Sigmoid colon (tissue), 7 donors: ENCODE data around the gene PUM1. TPM values are rescaled to one million over a fixed set of nuclear protein-coding genes. Genes with fewer than 3 reads are reported as not detected.
"Not testable (repeated sequence)": the region's sequence is repeated elsewhere in the genome, so short reads cannot be mapped to it uniquely, and the experiment has no call there.

Experiments
- DNase-seq: peaks from one replicate; pipeline ENCODE4 v3.0.0-alpha.2; 2019
- H3K27ac ChIP-seq, 4 donors: fragments of 200-600 bp; sonication (generic); one replicate each; pipeline ENCODE4 v1.5.1; 2016 to 2019; ENCODE audit warnings: mild to moderate bottlenecking in 1 of 4
- H3K27me3 ChIP-seq, 3 donors: fragments of 200-600 bp; sonication (generic); one replicate each; pipeline ENCODE4 v1.5.1; 2019; ENCODE audit warnings: mild to moderate bottlenecking in 1 of 3
- H3K36me3 ChIP-seq, 4 donors: fragments of 200-600 bp; sonication (generic); one replicate each; pipeline ENCODE4 v1.5.1; 2016 to 2019
- H3K4me1 ChIP-seq, 4 donors: fragments of 200-600 bp; sonication (generic); one replicate each; pipeline ENCODE4 v1.5.1; 2017 to 2019
- H3K4me3 ChIP-seq, 4 donors: fragments of 200-600 bp; sonication (generic); one replicate each; pipeline ENCODE4 v1.5.1; 2017 to 2019; ENCODE audit warnings: mild to moderate bottlenecking in 2 of 4, moderate library complexity in 1 of 4
- H3K9me3 ChIP-seq, 4 donors: fragments of 200-600 bp in 3 of 4; sonication (generic) in 3 of 4; one replicate each; pipeline versions ENCODE4 v1.5.1 to v1.6.1; 2013 to 2019
- CTCF ChIP-seq, 4 experiments: fragments of 450-650 bp in 3 of 4; fragments of 200-600 bp in 1 of 4; IDR thresholded peaks; one replicate each; pipeline ENCODE4 v1.5.1; 2016 to 2019; ENCODE audit warnings: antibody characterized with exemption in 4 of 4, mild to moderate bottlenecking in 3 of 4, moderate library complexity in 2 of 4
- EP300 ChIP-seq, 4 donors: sonication (generic); formaldehyde crosslinking; IDR thresholded peaks; one replicate each; pipeline ENCODE4 v1.6.1; 2017; ENCODE audit warnings: antibody characterized with exemption in 4 of 4
- POLR2A ChIP-seq, 2 donors: fragments of 450-650 bp; IDR thresholded peaks; one replicate each; pipeline ENCODE4 v1.6.1; 2016; ENCODE audit warnings: antibody characterized with exemption in 2 of 2, mild to moderate bottlenecking in 2 of 2, moderate library complexity in 2 of 2
- POLR2AphosphoS5 ChIP-seq, 4 donors: sonication (generic); formaldehyde crosslinking; IDR thresholded peaks; one replicate each; pipeline ENCODE4 v1.6.1; 2017; ENCODE audit warnings: antibody characterized with exemption in 4 of 4
- WGBS, 2 donors: extraction: QIAGEN DNeasy Blood & Tissue Kit; methylation state at CpG; one replicate each; pipeline ENCODE4 v1.1.7; 2013; 5-methylcytosine and 5-hydroxymethylcytosine counted together
- intact Hi-C: fragments of 100-400 bp; cut with DNase I; formaldehyde crosslinking; loops from one replicate; pipeline ENCODE4 v1.15.1; 2023
- polyA plus RNA-seq, 3 donors: library from polyadenylated mRNA; stranded (reverse); fragments of 200-250 nt; gene quantifications; one replicate each; pipeline ENCODE4 v1.2.3, GENCODE V29; 2013
- total RNA-seq, 4 donors: library from RNA; depleted of rRNA; stranded (reverse); fragments of >200 nt; gene quantifications; one replicate each; pipeline ENCODE4 v1.1.0, GENCODE V29; 2016
- donor health status: healthy with polysubstance abuse.
- donor health status: Bipolar disorder and iron deficiency.
- donor health status: healthy.

Gene PUM1
- total and polyA plus RNA-seq, 7 donors, result 16.9 to 89.5 (median 66.4) TPM

GRCh38 chr1:31054958-31055481 lies 10.5 kb downstream of the PUM1 start:
- no peak overlapping the region for H3K27ac ChIP-seq
- no peaks in the 10 kb centered on the region for H3K9me3 ChIP-seq
- intact Hi-C loops, result no loop called here
- DNase-seq, result no peak
- 75 to 81% methylated on average over 5 of the region's 5 CpGs for WGBS, 2 donors
- peaks cover 0 to 72% (median 50%) of the 10 kb centered on the region in 4 donors for H3K4me1 ChIP-seq
- TF ChIP-seq POLR2AphosphoS5 (IDR thresholded peaks at IDR 0.05) (no peak), EP300 (IDR thresholded peaks at IDR 0.05) (no peak), CTCF (IDR thresholded peaks at IDR 0.05) (no peak), POLR2A (IDR thresholded peaks at IDR 0.05) (no peak)
- no peak overlapping the region for H3K4me3 ChIP-seq
- H3K27me3 ChIP-seq, result no peaks in the 10 kb centered on the region
- H3K36me3 ChIP-seq, result peaks cover 8 to 34% (median 16%) of the 10 kb centered on the region in 4 donors

- no peak overlapping the region for H3K4me3 ChIP-seq
- no peak overlapping the region for H3K27ac ChIP-seq
- no peaks in the 10 kb centered on the region for H3K27me3 ChIP-seq
- peaks cover 0 to 67% (median 45%) of the 10 kb centered on the region in 4 donors for H3K4me1 ChIP-seq
- no peaks in the 10 kb centered on the region for H3K9me3 ChIP-seq
- H3K36me3 ChIP-seq, result peaks cover 8 to 33% (median 16%) of the 10 kb centered on the region in 4 donors
- TF ChIP-seq POLR2AphosphoS5 (IDR thresholded peaks at IDR 0.05) (no peak), POLR2A (IDR thresholded peaks at IDR 0.05) (no peak), EP300 (IDR thresholded peaks at IDR 0.05) (no peak), CTCF (IDR thresholded peaks at IDR 0.05) (no peak)
- no peak for DNase-seq
- intact Hi-C loops, result no loop called here
- WGBS, 2 donors, result 51 to 60% methylated on average over 3 of the region's 3 CpGs
Measured at GRCh38 chr1:31054349-31054748, 11.2 kb downstream of the PUM1 start.

- H3K4me3 ChIP-seq, DNase-seq, intact Hi-C loops, H3K27ac ChIP-seq, H3K27me3 ChIP-seq, H3K9me3 ChIP-seq: not testable (repeated sequence)
- Histone ChIP-seq H3K4me1 (peaks cover 0 to 65% (median 37%) of the 10 kb centered on the region in 4 donors), H3K36me3 (peaks cover 0 to 16% (median under 1%) of the 10 kb centered on the region in 4 donors)
- 55 to 91% methylated on average over 14 of the region's 14 CpGs for WGBS, 2 donors
Measured at GRCh38 chr1:31052613-31053012, 12.9 kb downstream of the PUM1 start.

- Histone ChIP-seq H3K36me3 (peaks cover 0 to 15% (median 0%) of the 10 kb centered on the region in 4 donors), H3K27me3 (no peaks in the 10 kb centered on the region), H3K9me3 (no peaks in the 10 kb centered on the region), H3K4me1 (peaks cover 0 to 67% (median 40%) of the 10 kb centered on the region in 4 donors), H3K27ac (no peak overlapping the region), H3K4me3 (no peak overlapping the region)
- intact Hi-C loops, result no loop called here
- 35 to 76% methylated on average over 1 of the region's 1 CpG for WGBS, 2 donors
- no peak for DNase-seq
- no peak for TF ChIP-seq CTCF (IDR thresholded peaks at IDR 0.05)
- TF ChIP-seq POLR2A (IDR thresholded peaks at IDR 0.05), result no peak
- no peak for TF ChIP-seq POLR2AphosphoS5 (IDR thresholded peaks at IDR 0.05)
- TF ChIP-seq EP300 (IDR thresholded peaks at IDR 0.05), result no peak
Measured at GRCh38 chr1:31051611-31052010, 13.9 kb downstream of the PUM1 start.

- WGBS, 2 donors, result 69 to 76% methylated on average over 5 of the region's 5 CpGs
- H3K9me3 ChIP-seq, H3K27me3 ChIP-seq, DNase-seq, H3K4me3 ChIP-seq, intact Hi-C loops, H3K27ac ChIP-seq: not testable (repeated sequence)
- peaks cover 0 to 10% (median 2%) of the 10 kb centered on the region in 4 donors for H3K36me3 ChIP-seq
- H3K4me1 ChIP-seq, result peaks cover 0 to 35% (median 12%) of the 10 kb centered on the region in 4 donors
Measured at GRCh38 chr1:31047507-31047906, 18.0 kb downstream of the PUM1 start.

GRCh38 chr1:31043631-31044030 lies 21.9 kb downstream of the PUM1 start:
- intact Hi-C loops, result no loop called here
- Histone ChIP-seq H3K9me3 (no peaks in the 10 kb centered on the region), H3K27ac (no peak overlapping the region), H3K36me3 (peaks cover 0 to 12% (median 2%) of the 10 kb centered on the region in 4 donors), H3K27me3 (no peaks in the 10 kb centered on the region), H3K4me3 (no peak overlapping the region), H3K4me1 (peaks cover 0 to 41% (median 16%) of the 10 kb centered on the region in 4 donors)
- 33 to 59% methylated on average over 2 of the region's 2 CpGs for WGBS, 2 donors
- DNase-seq, result no peak
- no peak for TF ChIP-seq POLR2A (IDR thresholded peaks at IDR 0.05)
- no peak for TF ChIP-seq POLR2AphosphoS5 (IDR thresholded peaks at IDR 0.05)
- no peak for TF ChIP-seq CTCF (IDR thresholded peaks at IDR 0.05)
- no peak for TF ChIP-seq EP300 (IDR thresholded peaks at IDR 0.05)
